Fibroblast of peridontal ligament (primary cell): ENCODE data around the gene FDX1.

Source experiments
- DNase-seq: peaks from one replicate; pipeline ENCODE4 v3.0.0-alpha.2; 2010; ENCODE audit errors: extremely low read depth

The FDX1 gene

DNA sequence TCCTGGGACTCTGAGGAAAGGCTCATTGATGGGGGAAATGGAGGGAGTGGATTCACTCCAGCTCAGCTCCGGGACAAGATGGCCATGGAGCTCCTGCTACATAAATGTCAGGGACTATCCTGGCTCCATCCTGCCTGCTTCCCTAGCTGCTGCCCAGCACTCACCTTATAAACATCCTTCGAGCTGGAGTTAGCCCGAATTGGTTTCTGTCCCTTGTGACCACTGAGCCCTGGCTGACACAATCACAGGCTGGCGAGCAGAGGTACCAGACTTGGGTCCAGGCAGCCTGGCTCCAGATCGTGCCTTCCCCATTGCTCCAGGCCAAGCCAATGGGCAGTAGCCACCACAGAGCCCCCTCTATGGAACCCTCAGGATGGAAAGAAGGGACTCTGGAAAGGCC, 77.6 kb downstream of the FDX1 start:
- no peak for DNase-seq

DNA sequence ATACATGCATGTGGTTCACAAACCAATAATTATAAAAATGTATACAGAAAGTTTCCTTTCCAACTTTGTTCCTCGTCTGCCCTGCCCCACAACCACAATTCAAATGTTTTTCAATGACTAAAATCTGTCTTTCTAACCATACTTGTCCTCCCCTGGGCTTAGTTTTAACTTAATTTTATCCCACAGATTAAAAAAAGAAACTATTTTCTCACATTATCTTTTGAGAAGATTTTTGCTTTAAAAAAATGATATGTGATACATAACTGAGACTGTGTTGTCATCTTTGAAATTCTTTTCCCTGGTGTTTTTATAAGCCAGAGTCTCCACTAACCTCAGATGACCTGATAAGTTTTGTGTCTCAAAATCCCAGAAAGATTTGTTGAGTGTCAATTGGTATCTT, 79.0 kb downstream of the FDX1 start:
- no peak for DNase-seq

DNA sequence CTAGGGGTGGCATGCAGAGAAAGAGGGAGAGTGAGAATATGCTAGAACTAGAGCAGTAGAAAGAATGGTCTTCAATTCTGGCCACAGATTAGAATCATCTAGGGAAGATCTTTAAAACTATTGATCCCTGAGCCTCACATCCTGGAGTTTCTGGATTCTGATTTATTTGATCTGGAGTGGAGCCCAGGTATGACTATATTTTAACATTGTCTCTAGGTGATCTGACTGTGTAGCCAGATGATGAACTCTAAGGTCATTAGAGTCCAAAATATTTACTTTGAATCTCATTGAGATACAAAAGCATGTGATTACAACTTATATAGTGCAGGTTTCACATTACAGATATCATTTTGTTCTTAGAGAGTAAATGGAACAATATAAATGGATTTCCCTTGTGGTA, 79.7 kb downstream of the FDX1 start:
- DNase-seq, result no peak

DNA sequence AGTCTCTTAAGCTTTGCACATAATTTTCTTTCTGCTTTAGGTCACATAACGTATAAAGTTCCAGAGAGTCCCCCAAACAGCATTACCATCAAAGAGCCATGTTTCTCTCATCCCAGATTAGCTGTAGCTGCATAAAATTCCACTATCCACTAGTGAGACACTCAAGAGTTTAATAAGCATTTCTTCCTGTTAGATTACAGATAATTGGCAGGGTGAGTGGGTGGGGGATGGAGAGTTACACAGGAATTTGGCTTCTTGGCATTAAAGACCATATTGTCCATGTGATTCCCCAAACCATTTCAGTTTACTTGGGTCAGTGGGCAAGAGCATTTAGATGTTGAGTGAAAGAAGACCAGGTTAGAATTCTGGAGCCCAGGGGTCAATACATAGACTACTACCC, 82.3 kb downstream of the FDX1 start:
- DNase-seq, result no peak

DNA sequence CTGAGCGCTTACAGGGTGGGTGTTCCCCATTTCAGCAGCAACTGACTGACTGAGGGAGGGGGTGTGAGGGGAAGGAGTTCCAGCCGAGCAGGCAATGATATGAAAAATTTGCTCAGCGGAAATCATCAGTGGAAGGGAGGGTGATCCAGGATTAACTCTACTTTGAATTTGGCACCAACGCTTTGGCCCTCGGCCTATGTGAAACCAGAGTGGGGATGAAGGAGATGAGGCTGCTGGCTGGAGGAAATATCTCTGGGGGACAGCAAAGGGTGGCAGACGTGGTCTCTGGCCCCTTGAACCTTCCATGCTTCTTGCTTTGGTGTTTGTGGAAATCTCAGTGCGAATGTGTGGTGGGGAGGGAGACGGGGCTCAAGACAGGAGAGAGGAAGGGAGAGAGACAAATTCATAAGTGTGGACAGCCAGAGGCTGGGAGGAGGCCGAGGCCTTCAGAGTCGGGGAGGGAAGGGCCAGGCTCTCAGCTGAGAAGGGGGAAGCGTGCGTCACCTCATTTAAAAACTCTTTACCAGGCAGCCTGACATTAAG, 83.6 kb downstream of the FDX1 start:
- DNase-seq, result no peak

DNA sequence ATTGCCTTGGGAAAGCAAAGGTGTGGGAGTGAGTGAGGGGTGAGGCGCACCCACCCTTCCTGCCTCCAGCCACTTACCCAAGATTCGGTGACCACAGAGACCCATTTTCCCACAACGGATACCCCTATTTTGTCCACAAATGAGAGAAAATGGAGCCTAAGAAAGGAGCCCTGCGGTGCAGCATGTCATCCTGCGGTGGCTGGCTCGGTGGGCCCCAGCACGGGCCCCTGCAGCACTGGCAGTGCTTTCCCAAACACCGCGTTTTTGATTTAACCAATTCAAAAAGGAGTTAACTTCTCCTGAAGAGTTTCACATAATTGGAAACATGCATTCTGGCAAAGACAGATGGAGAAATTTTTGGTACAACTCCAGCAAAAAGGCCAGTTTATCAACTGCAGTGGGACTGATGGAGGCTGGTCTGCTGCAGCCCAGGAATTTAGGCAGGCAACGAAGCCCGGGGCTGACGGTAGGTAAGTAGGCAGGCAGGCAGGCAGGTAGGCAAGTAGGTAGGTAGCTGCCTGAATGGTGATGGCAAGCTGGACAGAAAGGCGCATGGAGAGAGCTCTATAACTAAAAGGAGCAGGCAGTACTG, 84.2 kb downstream of the FDX1 start:
- peak; percentile 82 for DNase-seq
